Neural progenitor cell (in vitro differentiated cells): ENCODE data around the gene CCDC201.

Experiments
- CTCF ChIP-seq: fragments of 200-600 bp; sonication (generic); IDR thresholded peaks from 2 replicates; pipeline ENCODE4 v1.5.1; 2017; ENCODE audit warnings: antibody characterized with exemption, mild to moderate bottlenecking
- EZH2 ChIP-seq: fragments of 200-600 bp; sonication (generic); IDR thresholded peaks from 2 replicates; pipeline ENCODE4 v1.6.1; 2017; ENCODE audit warnings: antibody characterized with exemption, mild to moderate bottlenecking, moderate library complexity
- EZH2phosphoT487 ChIP-seq: fragments of 200-600 bp; sonication (generic); IDR thresholded peaks from 2 replicates; pipeline ENCODE4 v1.6.1; 2017; ENCODE audit warnings: antibody characterized with exemption

- no peak for TF ChIP-seq CTCF
- peak; percentile 68 for TF ChIP-seq EZH2
- peak; percentile 4 for TF ChIP-seq EZH2phosphoT487
Measured at GRCh38 chr7:45920502-45921380, 47.9 kb upstream of the CCDC201 start, which contains the start of gene IGFBP3.
